ENCODE measurements around the gene PITPNB.

Gene PITPNB

DNA sequence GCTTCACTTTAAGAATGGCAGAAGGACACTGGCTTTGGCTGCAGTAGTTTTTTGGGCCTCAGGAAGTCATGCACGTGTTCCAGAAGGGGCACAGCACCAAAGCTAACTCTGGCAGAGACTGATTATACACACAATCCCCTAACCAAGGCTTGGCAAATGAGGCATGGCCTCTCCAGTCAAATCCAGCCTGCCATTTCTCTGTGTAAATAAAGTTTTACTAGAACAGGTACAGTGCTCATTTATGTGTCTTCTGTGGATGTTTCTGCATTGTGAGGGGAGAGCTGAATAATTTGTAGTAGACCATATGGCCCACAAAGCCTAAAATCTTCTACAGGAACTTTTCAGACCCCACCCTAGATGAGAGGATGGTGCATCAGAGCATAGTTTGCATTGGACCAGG lies 71.1 kb downstream of the PITPNB start:
- TF ChIP-seq POLR2A (IDR thresholded peaks at IDR 0.05; ENCODE audit: low read depth, low read length) = no peak
- no peak for FAIRE-seq
- DNase-seq (ENCODE audit: insufficient read length, low spot score) = no peak

DNA sequence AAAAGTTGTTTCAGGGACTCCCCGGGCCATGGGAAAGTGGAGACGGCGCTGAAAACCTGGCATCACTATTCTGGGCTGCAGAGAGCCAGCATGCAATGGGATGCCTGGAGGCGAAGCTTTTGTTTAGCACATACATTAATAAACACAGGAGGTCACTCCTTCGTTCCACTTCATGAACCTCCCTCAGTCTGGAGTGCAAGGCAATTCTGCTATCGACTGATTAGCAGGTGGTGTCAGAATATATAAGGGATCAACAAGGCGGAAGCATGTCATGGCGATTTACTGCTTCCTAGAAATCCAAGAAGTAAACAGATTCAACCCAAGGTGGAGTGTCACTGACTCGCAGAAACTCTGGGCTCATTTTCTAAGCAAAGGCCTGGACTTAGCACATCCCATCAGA lies 72.1 kb downstream of the PITPNB start:
- DNase-seq (ENCODE audit: insufficient read length, low spot score) = no peak
- no peak for FAIRE-seq
- no peak for TF ChIP-seq POLR2A (IDR thresholded peaks at IDR 0.05; ENCODE audit: low read depth, low read length)

GRCh38 chr22:27846248-27846757 lies 72.8 kb downstream of the PITPNB start:
- DNase-seq (ENCODE audit: insufficient read length, low spot score) = no peak
- FAIRE-seq = no peak
- no peak for TF ChIP-seq POLR2A (IDR thresholded peaks at IDR 0.05; ENCODE audit: low read depth, low read length)

DNA sequence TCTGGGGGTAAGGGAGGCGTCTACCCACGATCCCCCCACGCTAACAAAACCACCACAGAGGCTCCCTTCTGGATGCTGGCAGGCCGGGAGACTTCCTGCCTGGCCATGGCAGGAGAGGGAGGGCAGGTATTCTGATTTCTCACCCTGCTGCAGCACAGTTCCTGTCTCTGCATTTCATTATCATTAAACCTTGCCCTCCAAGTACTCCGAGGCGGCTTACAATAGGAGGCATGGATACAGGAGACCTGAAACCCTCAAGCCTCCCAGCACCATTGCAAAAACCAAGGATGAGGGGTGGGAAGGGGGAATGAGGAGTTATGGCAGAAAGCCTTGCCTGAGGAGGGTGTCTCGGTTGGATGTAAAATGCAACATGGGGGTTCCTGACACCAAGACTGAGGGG lies 73.4 kb downstream of the PITPNB start:
- no peak for FAIRE-seq
- no peak for DNase-seq (ENCODE audit: insufficient read length, low spot score)
- TF ChIP-seq POLR2A (IDR thresholded peaks at IDR 0.05; ENCODE audit: low read depth, low read length) = no peak

DNA sequence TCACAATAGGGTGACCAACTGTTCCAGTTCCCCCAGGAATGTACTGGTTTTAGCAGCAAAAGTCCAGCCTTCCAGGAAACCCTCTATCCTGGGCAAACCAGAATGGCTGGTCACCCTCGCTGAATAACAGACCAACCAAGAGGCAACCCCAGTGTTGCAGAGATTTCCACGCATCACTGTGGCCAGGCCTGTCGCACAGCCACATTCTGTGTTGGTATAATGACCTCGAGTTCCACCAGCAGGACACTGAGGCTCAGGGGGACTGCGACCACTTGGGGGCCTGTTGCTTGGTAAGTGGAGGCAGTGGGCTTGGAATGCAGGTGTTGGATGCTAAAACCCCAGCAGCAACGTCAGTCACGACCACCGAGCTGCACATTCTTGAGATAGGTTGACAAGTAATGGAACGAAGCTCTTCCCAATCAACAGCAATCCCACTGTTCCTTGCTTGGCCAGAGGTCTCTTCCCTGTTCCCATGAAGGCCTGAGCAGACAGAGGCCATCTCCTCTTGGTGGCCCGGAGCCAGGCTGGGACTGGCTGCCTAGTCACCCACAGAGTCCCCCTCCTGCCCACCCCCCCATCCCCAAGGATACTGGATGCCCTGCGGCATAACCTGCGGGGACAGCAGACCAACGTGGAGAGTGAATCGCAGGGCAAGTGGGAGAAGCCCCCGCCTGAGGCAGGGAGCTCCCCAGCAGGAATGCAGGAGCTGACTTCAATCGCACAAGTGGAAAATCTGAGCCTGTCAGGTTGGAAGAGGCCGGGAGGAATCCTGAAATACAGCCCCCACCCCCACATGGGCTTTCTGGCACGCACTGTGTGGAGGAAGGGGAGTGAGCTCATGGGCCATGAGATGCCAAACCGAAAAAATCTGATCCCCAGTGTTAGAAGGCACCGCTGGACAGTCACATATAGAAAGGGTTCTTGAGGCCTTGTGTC lies 74.1 kb downstream of the PITPNB start:
- DNase-seq (ENCODE audit: insufficient read length, low spot score) = no peak
- no peak for FAIRE-seq
- TF ChIP-seq POLR2A (IDR thresholded peaks at IDR 0.05; ENCODE audit: low read depth, low read length) = no peak

GRCh38 chr22:27844256-27844655 lies 74.8 kb downstream of the PITPNB start:
- FAIRE-seq = no peak

GRCh38 chr22:27843441-27843840 lies 75.6 kb downstream of the PITPNB start:
- FAIRE-seq = no peak
- no peak for DNase-seq (ENCODE audit: insufficient read length, low spot score)
- TF ChIP-seq POLR2A (IDR thresholded peaks at IDR 0.05; ENCODE audit: low read depth, low read length) = no peak

More at GRCh38 chr22:27844256-27844655, 74.8 kb downstream of the PITPNB start:
- DNase-seq (ENCODE audit: insufficient read length, low spot score) = no peak
- TF ChIP-seq POLR2A (IDR thresholded peaks at IDR 0.05; ENCODE audit: low read depth, low read length) = no peak

DNA sequence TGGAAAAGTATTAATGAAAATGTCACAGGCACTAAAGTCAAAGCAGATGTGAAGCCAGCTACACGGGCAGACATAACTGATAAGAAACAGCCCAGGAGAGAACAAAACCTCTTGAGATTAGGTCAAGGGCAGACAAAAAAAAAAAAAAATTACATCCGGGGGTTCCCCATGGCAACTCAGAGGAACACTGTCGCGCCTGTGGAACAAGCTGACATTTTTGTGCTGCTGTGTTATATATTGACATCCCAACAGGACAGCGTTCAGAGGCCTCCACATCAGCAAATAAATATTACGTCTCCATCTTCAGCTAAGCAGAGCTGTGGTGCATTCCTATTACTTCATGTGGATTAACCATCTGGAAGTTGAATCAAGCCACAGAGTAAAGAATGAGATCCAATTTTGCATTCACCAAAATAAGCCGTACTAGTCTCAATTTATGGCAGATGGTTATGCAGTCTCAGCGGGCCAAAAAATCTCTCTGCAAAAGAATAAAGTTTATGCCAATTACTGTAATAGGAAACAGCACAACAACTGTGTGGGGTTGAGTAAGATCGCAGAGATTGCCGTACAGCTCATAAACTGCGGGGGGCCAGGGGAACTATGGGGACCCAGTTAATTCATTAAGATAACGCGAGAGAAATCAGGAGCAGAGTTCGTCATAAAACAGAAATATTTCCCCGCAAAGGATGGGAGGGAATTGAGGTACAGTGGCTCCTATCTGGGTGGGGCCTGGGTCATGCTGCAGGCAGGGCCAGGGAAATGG lies 76.2 kb downstream of the PITPNB start:
- DNase-seq (ENCODE audit: insufficient read length, low spot score) = no peak
- TF ChIP-seq POLR2A (IDR thresholded peaks at IDR 0.05; ENCODE audit: low read depth, low read length) = no peak
- no peak for FAIRE-seq

DNA sequence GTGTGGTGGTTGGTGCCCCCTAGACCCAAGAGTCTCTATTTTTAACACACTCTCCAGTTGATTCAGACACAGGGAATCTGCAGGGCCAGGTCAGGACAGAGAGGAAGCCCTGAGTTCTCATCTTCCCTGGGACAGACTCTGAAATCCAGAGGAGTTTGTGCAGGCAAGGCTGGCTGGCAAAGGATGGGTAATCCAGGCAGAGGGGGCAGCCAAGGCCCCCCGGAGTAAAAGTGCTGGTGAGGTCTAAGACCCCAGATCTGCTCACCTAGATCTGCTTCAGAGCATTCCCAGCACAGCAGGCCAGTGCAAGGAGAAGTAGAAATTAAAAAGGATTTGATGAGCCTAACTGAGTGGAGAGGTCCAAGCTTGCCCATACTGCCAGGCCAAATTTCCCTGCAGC lies 76.9 kb downstream of the PITPNB start:
- no peak for TF ChIP-seq POLR2A (IDR thresholded peaks at IDR 0.05; ENCODE audit: low read depth, low read length)
- FAIRE-seq (no peak), DNase-seq (ENCODE audit: insufficient read length, low spot score) (no peak)

DNA sequence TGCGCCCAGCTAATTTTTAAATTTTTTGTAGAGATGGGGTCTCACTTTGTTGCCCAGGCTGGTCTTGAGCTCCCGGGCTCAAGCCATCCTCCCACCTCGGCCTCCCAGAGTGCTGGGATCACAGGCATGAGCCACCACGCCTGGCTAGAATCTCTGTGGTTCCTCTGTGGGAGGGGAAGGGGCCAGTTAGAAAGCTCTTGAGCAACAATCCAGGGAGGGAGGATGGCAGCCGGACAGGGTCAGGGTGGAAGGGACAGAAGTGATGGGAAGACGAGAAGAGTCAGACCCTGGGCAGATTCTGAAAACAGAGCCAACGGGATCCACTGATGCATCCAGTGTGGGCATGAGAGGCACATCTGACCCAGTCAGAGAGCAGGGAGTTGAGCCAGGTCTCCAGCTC lies 78.6 kb downstream of the PITPNB start:
- no peak for TF ChIP-seq POLR2A (IDR thresholded peaks at IDR 0.05; ENCODE audit: low read depth, low read length)
- DNase-seq (ENCODE audit: insufficient read length, low spot score) = no peak
- FAIRE-seq = no peak

DNA sequence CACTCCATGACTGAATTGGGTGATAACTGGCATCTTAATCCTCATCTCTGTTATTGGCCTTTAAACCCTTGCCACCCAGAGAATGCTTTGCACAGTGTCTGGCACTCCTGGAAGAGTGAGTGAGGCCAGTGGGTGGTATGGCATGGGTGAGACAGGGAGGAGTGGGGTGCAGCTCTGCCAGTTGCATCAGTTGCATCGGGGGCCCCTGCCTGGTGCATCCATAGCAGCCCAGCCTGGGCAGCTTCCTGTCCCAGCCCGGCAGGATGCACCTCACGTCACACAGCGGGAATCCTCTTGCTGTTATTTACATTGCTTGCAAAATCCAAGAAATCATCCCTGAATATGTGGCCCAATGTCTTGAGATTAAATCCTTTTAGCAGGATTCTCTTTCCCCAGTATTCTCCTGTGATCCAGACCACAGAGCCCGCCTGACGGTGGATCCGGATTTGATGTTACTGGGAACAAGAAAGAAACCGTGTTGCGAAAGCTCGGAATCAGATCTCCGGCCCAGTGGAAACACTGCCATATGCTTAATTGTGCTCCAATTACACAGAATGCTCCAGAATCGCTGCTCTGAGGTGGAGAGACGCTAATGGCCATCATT lies 79.9 kb downstream of the PITPNB start:
- no peak for FAIRE-seq
- no peak for DNase-seq (ENCODE audit: insufficient read length, low spot score)
- TF ChIP-seq POLR2A (IDR thresholded peaks at IDR 0.05; ENCODE audit: low read depth, low read length) = no peak

DNA sequence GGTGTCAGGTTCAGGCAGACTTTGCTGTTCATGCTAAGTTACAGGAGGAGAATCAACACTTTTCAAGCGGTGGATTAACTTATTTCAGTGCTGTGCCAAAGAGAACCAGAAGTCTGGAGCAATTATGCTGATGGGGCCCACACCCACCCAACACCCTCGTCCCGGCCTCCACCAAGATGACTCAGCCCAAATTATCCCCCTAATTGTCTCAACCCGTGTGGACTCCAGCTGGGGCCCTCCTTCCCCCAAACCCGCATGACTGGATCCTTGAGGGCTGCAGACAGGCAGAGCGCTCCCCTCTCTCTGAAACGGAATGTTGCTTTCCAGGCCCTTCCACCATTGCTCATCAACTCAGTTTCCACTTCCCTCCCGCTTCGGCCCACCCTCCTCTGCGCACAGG lies 82.9 kb downstream of the PITPNB start:
- TF ChIP-seq POLR2A (IDR thresholded peaks at IDR 0.05; ENCODE audit: low read depth, low read length) = no peak

GRCh38 chr22:27835446-27835845 lies 83.6 kb downstream of the PITPNB start:
- DNase-seq (ENCODE audit: insufficient read length, low spot score) (no peak), FAIRE-seq (no peak)
- no peak for TF ChIP-seq POLR2A (IDR thresholded peaks at IDR 0.05; ENCODE audit: low read depth, low read length)

More for the DNA sequence above, 82.9 kb downstream of the PITPNB start:
- DNase-seq (ENCODE audit: insufficient read length, low spot score) (no peak), FAIRE-seq (no peak)
